Stimulated activated naive CD8-positive, alpha-beta T cell treated with anti-CD3 and anti-CD28 coated beads, Interleukin-15, Interleukin-2, amounts not matched to agents 100 ng/mL and 50 ng/mL, for 24 hours (primary cell): ENCODE measurements around the gene PIGH.

Experiments
- H3K27ac Mint-ChIP-seq: one replicate; pipeline ENCODE4 v1.8.0; 2021; ENCODE audit warnings: mild to moderate bottlenecking, mixed read lengths
- H3K27me3 Mint-ChIP-seq: one replicate; pipeline ENCODE4 v1.8.0; 2021; ENCODE audit warnings: mixed read lengths
- H3K36me3 Mint-ChIP-seq: one replicate; pipeline ENCODE4 v1.8.0; 2021; ENCODE audit warnings: low read depth, mixed read lengths
- H3K4me1 Mint-ChIP-seq: one replicate; pipeline ENCODE4 v1.8.0; 2021; ENCODE audit warnings: low read depth, mixed read lengths
- H3K4me3 Mint-ChIP-seq: one replicate; pipeline ENCODE4 v1.8.0; 2021; ENCODE audit warnings: mild to moderate bottlenecking, mixed read lengths
- H3K9me3 Mint-ChIP-seq: one replicate; pipeline ENCODE4 v1.8.0; 2021; ENCODE audit warnings: mixed read lengths

The PIGH gene

DNA sequence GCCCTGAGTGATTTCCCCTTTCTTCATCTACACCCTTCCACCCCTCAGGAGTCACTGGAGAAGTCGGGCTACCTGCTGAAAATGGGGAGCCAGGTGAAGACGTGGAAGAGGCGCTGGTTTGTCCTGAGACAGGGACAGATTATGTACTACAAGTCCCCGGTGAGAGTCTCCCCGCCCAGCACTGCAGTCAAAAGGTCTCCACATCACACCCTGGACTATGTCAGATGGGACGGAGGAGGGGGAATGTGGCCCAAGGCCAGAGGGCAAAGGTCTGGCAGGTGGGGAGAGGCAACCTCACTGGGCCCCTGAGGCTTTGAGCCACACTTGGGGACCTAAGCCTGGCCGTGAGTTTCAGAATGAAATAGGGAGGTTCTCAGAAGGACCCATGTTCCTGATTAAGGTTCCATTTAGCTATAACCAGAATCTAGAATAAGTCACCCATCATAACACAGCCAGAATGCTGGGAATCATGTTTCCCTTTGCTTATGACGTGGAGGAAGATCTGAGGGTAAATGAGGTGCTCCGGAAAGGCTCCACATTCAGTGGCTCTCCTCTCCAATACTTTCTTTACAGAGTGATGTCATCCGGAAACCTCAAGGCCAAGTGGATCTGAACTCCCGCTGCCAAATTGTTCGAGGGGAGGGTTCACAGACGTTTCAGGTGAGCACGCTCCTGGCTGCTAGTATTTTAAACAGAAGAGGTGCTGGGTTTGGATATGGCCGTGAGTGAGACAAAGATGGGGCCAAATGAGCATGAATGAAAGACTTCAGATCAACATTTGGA is 26.6 kb downstream of the PIGH start:
- peaks cover 3% of the 10 kb centered on the region for H3K27me3 Mint-ChIP-seq
- H3K9me3 Mint-ChIP-seq = no peaks in the 10 kb centered on the region
- H3K4me1 Mint-ChIP-seq = no peaks in the 10 kb centered on the region
- no peak overlapping the region for H3K4me3 Mint-ChIP-seq
- peak overlapping the region; percentile 4 for H3K27ac Mint-ChIP-seq
- H3K36me3 Mint-ChIP-seq = no peaks in the 10 kb centered on the region

DNA sequence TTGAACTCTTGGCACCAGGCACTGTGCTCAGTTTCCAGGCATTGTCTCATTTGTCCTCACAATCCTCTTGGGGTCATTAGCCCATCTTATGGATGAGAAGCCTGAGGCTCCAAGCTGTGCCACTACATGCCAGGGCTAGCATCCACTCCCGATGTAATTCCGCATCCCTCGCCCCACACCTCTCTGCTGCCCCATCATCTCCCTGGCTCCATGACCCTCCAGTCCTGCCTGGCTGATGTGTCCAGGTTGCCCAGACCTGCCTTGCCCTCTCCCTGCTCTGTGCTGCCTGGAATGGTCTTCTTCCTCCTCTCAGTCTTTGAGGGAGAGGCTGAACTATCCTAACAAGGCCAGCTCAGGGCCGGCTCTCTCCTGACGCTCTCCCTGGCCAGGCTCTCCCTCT is 27.5 kb downstream of the PIGH start:
- Mint-ChIP-seq H3K27ac (no peak overlapping the region), H3K9me3 (no peaks in the 10 kb centered on the region), H3K4me1 (no peaks in the 10 kb centered on the region), H3K4me3 (no peak overlapping the region), H3K27me3 (peaks cover 3% of the 10 kb centered on the region), H3K36me3 (no peaks in the 10 kb centered on the region)

DNA sequence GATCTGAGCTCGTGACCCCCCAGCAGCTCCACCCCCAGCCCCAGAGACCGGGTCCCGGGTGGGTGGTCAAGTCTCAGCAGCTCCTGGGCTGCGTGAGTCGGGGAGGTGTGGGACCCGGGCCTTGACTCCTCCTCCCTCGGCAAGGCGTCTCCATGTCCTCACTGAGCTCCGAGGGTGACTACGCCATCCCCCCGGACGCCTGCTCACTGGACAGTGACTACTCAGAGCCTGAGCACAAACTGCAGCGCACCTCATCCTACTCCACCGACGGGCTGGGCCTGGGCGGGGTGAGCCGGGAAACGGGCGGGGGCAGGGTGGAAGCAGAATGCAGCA is 28.1 kb downstream of the PIGH start:
- Mint-ChIP-seq H3K9me3 (no peaks in the 10 kb centered on the region), H3K36me3 (no peaks in the 10 kb centered on the region), H3K27ac (no peak overlapping the region), H3K4me3 (no peak overlapping the region), H3K27me3 (peaks cover 3% of the 10 kb centered on the region), H3K4me1 (no peaks in the 10 kb centered on the region)

DNA sequence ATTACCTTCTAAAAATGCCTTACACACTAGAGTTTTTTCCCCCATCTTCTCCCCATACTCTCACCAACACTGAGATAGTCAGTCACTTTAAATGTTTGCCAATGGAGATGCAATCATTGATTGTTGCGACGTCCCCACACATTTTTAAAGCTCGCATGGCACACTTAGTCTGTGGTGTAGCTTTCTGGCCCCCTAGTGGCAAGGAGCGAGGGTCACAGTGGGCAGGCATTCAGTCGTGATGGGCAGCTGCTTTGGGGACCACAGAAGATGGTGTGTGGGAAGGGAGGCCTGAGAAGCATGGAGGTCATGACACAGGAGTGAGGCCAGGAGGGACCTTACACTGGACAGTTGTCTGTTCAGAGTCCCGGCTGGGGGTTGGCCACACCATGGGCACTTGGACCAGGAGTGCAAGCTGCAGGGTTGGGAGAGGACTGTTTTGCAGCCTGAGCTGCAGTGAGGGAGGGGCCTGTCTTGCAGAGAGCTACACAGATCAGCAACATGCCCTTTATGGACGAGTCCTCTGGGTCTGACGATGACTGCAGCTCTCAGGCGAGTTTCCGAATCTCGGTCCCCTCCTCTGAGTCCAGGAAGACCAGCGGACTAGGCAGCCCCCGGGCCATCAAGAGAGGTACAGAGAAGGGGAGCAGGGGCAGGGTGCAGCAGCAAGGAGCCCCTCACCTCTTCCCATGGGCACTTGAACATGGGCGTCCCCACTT is 28.6 kb downstream of the PIGH start:
- H3K9me3 Mint-ChIP-seq = no peaks in the 10 kb centered on the region
- H3K27me3 Mint-ChIP-seq = peaks cover 3% of the 10 kb centered on the region
- H3K36me3 Mint-ChIP-seq = no peaks in the 10 kb centered on the region
- no peak overlapping the region for H3K27ac Mint-ChIP-seq
- no peak overlapping the region for H3K4me3 Mint-ChIP-seq
- H3K4me1 Mint-ChIP-seq = no peaks in the 10 kb centered on the region

DNA sequence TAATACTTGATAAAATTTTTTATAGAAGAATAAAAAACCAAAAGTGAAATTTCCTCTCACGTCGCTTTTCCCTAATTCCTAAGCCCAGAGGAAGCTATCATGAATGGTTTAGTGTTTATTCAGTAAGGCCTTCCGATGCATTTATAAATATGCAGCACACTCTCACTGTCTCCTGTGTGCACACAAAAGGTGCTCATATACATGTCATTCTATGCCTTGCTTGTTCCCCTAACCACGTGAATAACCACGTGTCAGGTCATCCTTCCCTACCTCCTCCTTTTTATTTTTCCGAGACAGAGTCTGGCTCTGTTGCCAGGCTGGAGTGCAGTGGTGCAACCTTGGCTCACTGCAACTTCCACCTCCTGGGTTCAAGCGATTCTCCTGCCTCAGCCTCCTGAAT is 29.6 kb downstream of the PIGH start:
- H3K27me3 Mint-ChIP-seq = peaks cover 3% of the 10 kb centered on the region
- no peaks in the 10 kb centered on the region for H3K36me3 Mint-ChIP-seq
- H3K4me1 Mint-ChIP-seq = no peaks in the 10 kb centered on the region
- H3K4me3 Mint-ChIP-seq = no peak overlapping the region
- no peaks in the 10 kb centered on the region for H3K9me3 Mint-ChIP-seq
- no peak overlapping the region for H3K27ac Mint-ChIP-seq

DNA sequence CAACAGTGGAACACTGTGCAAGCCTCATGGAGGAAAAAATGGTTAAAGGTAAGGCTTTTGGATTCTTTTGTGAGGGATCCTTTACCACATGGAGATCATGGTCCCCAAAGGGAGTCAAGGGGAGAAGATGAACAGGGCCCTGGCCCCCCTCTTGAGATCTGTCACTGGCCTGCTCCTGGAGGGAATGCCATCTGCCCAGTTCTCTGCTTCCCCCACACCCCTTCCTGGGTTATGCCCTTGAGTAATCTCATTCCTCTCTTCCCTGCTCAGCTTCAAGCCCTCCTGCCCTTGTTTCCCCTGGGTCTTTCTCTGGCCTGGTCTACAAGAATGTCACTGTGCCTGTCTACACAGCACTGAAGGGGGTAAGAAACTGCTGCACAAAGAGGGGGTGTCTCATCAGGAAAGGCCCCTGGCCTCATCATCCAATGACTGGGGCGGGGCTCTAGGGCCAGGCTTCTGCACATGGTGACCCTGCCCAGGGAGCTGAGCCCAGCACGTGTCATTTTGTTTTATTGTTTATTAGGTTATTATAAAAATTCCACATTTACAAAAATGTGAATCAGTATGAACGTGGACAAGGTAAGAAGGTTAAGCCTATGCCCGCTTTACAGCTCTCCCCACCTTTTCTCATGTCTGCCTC is 30.3 kb downstream of the PIGH start:
- no peak overlapping the region for H3K27ac Mint-ChIP-seq
- no peaks in the 10 kb centered on the region for H3K4me1 Mint-ChIP-seq
- H3K9me3 Mint-ChIP-seq = no peaks in the 10 kb centered on the region
- no peaks in the 10 kb centered on the region for H3K36me3 Mint-ChIP-seq
- no peak overlapping the region for H3K4me3 Mint-ChIP-seq
- peaks cover 3% of the 10 kb centered on the region for H3K27me3 Mint-ChIP-seq

DNA sequence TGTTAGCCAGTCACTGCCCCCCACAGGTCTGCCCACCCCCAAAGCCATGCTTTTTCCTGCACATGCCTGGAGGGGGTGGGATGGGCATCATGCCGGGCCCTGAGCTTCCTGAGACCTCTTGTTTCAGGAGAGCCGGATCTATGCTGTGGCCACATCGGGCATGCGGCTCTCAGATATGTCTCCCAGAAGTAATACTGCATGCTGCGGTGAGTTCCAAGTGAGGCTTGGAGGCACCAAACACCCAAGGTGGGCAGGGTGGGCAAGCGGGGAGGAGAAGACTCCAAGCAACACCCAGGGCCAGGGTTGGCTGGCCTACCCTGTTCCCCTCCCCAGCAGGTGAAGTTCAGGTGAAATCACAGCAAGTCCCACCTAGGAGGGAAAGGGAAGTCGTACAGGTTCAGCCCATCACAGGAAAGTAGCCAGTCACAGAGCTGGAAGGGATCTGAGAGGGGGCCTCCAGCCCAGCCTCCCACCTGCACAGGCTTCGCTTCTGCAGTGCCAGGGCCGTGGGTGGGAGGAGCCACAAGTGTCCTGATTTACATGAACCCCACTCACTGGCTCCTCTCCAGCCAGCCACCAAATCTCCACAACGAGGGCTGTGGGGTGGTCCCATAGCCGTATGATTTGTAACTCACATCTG is 30.9 kb downstream of the PIGH start:
- Mint-ChIP-seq H3K9me3 (no peaks in the 10 kb centered on the region), H3K4me1 (no peaks in the 10 kb centered on the region), H3K4me3 (no peak overlapping the region), H3K36me3 (no peaks in the 10 kb centered on the region), H3K27ac (no peak overlapping the region), H3K27me3 (peaks cover 3% of the 10 kb centered on the region)

DNA sequence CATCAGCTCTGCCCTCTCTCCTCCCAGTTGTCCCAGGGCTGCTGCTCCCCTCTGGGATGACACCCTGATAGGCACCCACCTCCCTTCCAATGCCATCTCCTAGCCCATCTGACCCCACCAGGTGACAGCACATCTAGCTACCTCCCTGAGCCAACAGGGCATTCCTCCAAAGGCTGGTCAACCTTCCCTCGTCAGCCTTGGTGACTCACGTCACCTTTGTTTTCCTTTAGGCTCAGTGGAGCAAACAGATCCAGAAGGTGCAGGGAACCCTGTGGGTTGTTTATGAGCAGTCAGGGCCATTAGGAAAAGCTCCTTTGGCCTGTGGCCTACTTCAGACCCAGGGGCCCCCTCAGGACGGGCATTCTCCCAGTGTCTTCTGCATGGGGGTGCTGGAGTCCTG is 32.4 kb downstream of the PIGH start:
- Mint-ChIP-seq H3K27me3 (peaks cover 3% of the 10 kb centered on the region), H3K36me3 (no peaks in the 10 kb centered on the region), H3K4me1 (no peaks in the 10 kb centered on the region), H3K27ac (no peak overlapping the region), H3K4me3 (no peak overlapping the region), H3K9me3 (no peaks in the 10 kb centered on the region)

DNA sequence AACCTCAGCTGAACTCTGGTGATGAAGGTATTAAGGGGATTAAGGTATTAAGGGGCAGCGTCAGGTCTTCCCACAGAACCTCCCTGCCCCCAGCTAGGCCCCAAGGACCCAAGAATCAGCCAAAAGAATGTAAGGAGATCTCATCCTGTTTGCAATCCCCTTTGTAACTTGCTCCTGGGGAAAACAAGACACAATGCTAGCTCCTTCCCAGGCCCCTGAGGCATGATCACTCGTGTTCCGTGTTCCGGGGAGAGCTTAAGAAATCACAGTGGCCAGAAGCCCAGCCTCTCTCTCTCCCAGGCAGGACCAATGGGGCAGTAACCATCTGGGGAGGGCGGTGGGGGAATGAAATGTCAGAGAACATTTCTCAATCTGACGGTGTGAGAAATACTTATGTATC is 33.2 kb downstream of the PIGH start:
- H3K27me3 Mint-ChIP-seq = peaks cover 3% of the 10 kb centered on the region
- H3K27ac Mint-ChIP-seq = no peak overlapping the region
- H3K36me3 Mint-ChIP-seq = no peaks in the 10 kb centered on the region
- no peaks in the 10 kb centered on the region for H3K4me1 Mint-ChIP-seq
- H3K4me3 Mint-ChIP-seq = no peak overlapping the region
- no peaks in the 10 kb centered on the region for H3K9me3 Mint-ChIP-seq

DNA sequence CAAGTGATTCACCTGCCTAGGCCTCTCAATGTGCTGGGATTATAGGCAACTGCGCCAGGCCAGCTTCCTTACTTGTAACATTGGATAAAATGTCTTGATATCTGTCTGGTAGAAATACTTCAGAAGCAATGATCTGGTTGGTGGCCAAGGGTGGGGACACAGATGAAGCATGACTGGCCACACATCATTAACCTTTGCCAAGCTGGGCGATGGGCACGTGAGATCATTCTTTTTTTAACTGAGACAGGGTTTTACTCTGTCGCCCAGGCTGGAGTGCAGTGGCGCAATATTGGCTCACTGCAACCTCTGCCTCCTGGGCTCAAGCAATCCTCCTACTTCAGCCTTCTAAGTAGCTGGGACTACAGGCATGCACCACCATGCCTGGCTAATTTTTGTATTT is 35.8 kb downstream of the PIGH start:
- Mint-ChIP-seq H3K4me1 (no peaks in the 10 kb centered on the region), H3K4me3 (no peak overlapping the region)

DNA sequence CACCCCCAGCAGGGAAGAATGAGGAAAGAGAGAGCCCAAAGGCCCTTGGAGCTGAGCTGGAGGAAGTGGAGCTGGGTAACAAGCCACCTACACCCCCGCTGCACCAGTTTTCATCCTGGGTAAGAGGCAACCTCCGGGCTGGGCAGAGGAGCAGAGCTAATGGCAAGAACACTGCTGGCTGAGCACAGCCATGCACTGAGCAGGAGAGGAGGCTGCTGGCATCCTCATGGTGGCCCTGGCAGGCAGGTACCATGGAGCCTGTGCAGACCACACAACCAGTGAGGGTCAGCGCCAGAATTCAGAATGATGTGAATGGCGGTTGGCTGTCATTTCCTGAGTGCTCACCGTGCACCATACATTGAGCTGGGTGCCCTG is 37.3 kb downstream of the PIGH start:
- Mint-ChIP-seq H3K4me3 (no peak overlapping the region), H3K27ac (no peak overlapping the region), H3K27me3 (no peaks in the 10 kb centered on the region), H3K4me1 (no peaks in the 10 kb centered on the region), H3K9me3 (no peaks in the 10 kb centered on the region), H3K36me3 (no peaks in the 10 kb centered on the region)

More for the DNA sequence above, 35.8 kb downstream of the PIGH start:
- Mint-ChIP-seq H3K36me3 (no peaks in the 10 kb centered on the region), H3K27ac (no peak overlapping the region), H3K9me3 (no peaks in the 10 kb centered on the region), H3K27me3 (no peaks in the 10 kb centered on the region)

DNA sequence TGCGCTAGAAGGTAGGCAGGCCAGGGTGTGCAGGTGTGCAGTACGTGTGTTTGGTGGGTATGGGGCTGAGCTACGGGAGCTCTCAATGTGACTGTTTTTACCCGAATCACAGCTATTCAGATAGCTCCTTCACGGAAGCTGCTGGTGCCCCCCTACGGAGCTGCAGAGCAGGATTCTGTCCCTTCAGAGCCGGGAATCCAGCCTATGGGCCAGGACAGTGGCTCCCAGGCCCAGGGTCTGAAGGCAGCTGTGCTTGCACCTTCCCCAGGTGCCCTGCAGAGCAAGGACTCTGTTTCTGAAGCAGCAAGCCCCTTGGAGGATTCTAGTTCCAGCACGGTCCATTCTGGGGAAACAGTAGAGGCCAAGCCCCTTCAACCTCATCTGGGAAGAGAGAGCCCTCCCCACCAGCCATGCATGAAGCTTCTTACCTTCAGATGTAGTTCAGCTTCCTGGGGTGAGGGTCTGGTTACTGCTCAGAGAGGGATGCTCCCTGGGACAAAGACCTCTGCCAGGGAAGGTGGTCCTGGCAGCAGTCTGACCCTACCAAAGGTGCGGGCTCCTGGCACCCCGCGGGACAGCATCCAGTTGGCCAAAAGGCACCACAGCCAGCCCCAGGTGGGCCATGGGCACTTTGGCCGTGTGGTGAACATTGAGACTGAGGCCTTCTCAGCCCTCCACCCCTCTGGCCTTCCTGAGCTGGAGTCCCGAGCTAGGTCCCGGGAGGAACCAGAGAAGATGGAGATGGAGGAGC is 37.9 kb downstream of the PIGH start:
- no peaks in the 10 kb centered on the region for H3K27me3 Mint-ChIP-seq
- no peaks in the 10 kb centered on the region for H3K36me3 Mint-ChIP-seq
- no peak overlapping the region for H3K27ac Mint-ChIP-seq
- H3K4me1 Mint-ChIP-seq = no peaks in the 10 kb centered on the region
- no peak overlapping the region for H3K4me3 Mint-ChIP-seq
- H3K9me3 Mint-ChIP-seq = no peaks in the 10 kb centered on the region

DNA sequence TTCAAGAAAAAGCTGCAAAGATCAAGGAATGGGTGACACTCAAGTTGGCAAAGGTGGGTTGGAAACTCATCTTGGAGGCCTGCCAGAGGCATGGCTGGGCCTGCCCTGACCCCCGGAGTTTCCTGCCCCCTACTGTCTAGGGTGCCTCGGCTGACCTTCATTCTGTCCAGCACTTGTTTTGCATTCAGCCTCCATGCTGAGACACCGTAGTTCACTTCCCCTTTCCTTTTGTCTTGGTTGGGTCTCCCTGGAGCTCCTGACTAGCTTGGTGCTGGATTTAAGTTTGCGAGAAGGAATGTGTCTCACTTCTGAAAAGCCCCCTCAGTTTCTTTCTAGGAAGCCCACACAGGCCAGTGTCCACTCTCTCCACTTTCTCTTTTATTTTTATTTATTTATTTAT is 40.4 kb downstream of the PIGH start:
- H3K36me3 Mint-ChIP-seq = no peaks in the 10 kb centered on the region
- H3K4me1 Mint-ChIP-seq = no peaks in the 10 kb centered on the region
- H3K27ac Mint-ChIP-seq = no peak overlapping the region
- no peaks in the 10 kb centered on the region for H3K27me3 Mint-ChIP-seq
- H3K4me3 Mint-ChIP-seq = no peak overlapping the region
- H3K9me3 Mint-ChIP-seq = no peaks in the 10 kb centered on the region

DNA sequence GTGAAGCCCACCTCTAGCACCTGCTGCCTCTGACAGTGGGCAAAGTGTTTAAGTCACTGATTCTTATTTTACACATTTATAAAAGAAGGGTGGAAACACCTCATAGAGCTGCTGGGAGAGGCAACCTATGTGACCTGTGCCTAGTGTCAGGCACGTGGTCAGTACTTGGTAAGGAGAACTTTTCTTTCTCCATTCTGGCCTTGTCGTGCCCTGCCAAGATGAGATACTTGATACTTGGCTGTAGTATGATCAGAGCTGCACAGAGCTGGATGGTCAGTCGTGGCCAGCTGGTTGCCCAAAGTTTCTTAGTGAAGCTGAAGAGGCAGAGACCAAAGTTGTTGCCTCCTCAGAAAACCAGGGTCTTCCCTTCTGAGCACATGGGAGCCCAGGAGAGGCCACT is 42.4 kb downstream of the PIGH start:
- peak overlapping the region; percentile 30 for H3K27ac Mint-ChIP-seq
- no peaks in the 10 kb centered on the region for H3K36me3 Mint-ChIP-seq
- H3K9me3 Mint-ChIP-seq = no peaks in the 10 kb centered on the region
- no peak overlapping the region for H3K4me3 Mint-ChIP-seq
- no peaks in the 10 kb centered on the region for H3K4me1 Mint-ChIP-seq
- H3K27me3 Mint-ChIP-seq = no peaks in the 10 kb centered on the region

DNA sequence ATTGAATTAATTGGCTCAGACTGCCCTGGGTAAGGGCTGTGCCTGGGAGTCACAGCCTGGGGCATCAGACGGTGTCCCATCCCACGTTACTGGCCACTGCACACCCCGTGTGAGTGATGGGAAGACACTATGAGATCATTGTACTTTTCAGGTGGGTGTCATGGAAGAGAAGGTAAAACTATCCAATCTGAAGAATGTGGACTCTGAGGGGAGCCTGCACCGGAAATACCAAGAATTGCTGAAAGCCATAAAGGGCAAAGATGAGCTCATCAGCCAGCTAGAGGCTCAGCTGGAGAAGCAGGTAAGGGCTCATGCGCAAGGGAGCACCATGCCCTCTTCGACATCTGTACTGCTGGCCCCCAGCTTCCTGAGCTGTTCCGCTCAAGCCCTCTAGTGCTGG is 43.0 kb downstream of the PIGH start:
- Mint-ChIP-seq H3K9me3 (no peaks in the 10 kb centered on the region), H3K4me1 (no peaks in the 10 kb centered on the region), H3K27me3 (no peaks in the 10 kb centered on the region), H3K36me3 (no peaks in the 10 kb centered on the region), H3K4me3 (no peak overlapping the region), H3K27ac (no peak overlapping the region)
